ENCODE measurements around the gene ZSCAN21. TPM values are rescaled to one million over a fixed set of nuclear protein-coding genes. Genes with fewer than 3 reads are reported as not detected.

Gene ZSCAN21
- total and polyA plus RNA-seq, 2 of the 4 experiments (the other 2 are of a cell fraction) = 11.5 to 13.3 TPM

DNA sequence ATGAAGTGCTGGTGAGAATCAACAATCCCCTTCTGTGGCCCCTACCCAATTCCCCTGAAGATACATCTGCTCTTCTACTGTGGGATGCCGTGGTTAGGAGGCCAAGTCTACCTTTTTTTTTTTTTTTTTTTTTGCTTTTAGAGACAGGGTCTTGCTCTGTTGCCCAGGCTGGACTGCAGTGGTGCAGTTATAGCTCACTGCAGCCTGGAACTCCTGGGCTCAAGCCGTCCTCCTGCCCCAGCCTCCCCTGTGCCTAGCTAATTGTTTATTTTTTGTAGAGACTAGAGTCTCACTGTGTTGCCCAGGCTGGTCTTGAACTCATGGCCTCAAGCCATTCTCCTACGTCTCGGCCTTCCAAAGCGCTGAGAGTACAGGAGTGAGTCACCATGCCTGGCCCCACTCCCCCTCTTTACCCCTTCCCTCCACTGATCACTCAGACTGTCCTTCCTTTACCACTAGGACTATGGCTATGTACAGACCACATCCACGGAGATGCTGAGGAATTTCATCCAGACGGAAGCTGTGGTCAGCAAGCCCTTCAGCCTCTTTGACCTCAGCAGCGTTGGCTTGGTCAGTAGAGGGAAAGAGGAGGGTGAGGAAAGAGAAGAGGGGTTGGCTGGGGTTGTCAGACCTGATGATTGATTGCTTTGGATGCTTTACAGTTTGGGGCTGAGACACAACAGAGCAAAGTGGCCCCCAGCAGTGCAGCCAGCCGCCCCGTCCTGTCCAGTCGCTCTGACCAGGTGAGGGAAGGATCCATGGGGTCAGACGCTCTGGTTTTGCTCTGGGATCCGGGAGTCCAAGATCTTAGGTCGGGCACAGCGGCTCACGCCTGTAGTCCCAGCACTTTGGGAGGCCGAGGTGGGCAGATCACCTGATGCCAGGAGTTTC lies 53.6 kb downstream of the ZSCAN21 start:
- peak; percentile 2; the same call in 1 of the 2 replicates for ATAC-seq (ENCODE audit: low read depth)
- POLR2A ChIA-PET (ENCODE audit: unreplicated experiment) = interaction anchor here (1.7 kb wide), 1 partner anchor 18 kb away, joined by 6 read pairs; no protein-coding TSS in a partner anchor

More for the DNA sequence above, 53.6 kb downstream of the ZSCAN21 start:
- no peaks in the 10 kb centered on the region for H3K27me3 ChIP-seq (ENCODE audit: control insufficient read depth, insufficient read depth, low read length)
- H3K9me1 ChIP-seq (ENCODE audit: insufficient read depth, low read length) = peaks cover 5% of the 10 kb centered on the region; the same call in 1 of the 2 replicates
- peak overlapping the region; percentile 88 for H2BK120ac ChIP-seq (ENCODE audit: low read depth, low read length)
- peak overlapping the region; percentile 90; the same call in 1 of the 2 replicates for H4K91ac ChIP-seq (ENCODE audit: insufficient read depth, low read depth, low read length)
- no peak overlapping the region for H3K4me3 ChIP-seq (ENCODE audit: insufficient read depth, low read depth, low read length)
- H4K5ac ChIP-seq (ENCODE audit: low read depth, low read length) = no peak overlapping the region
- 26% methylated on average over 6 of the region's 17 CpGs; no CpG with 5 or more reads in 1 of the 2 experiments for WGBS, 2 experiments (ENCODE audit: extremely low coverage in 2 of 2, insufficient read length in 1 of 2)
- H3K4me1 ChIP-seq (ENCODE audit: control insufficient read depth, insufficient read depth, low read length) = peaks cover 15% of the 10 kb centered on the region
- H2AK9ac ChIP-seq (replicated peaks; ENCODE audit: low read depth, low read length, poor library complexity) = peak overlapping the region; percentile 98
- peak overlapping the region; percentile 82 for H2AFZ ChIP-seq (replicated peaks; ENCODE audit: low read length, poor library complexity)
- peaks cover 7% of the 10 kb centered on the region; the same call in 1 of the 2 replicates for H4K20me1 ChIP-seq (ENCODE audit: insufficient read depth, low read length)
- H3K4me2 ChIP-seq (ENCODE audit: low read depth, low read length) = no peak overlapping the region
- intact Hi-C loops (cut with micrococcal nuclease) (no loop called here), dilution Hi-C loops (cut with HindIII; ENCODE audit: low sequenced_read_pairs, unreplicated experiment) (no loop called here), in situ Hi-C loops (cut with MboI; ENCODE audit: low sequenced_read_pairs) (no loop called here)
- H3K14ac ChIP-seq (replicated peaks; ENCODE audit: low read depth, low read length) = peak overlapping the region; percentile 92
- H3K4ac ChIP-seq (ENCODE audit: low read depth, low read length) = peak overlapping the region; percentile 96
- no peak overlapping the region for H3K18ac ChIP-seq (ENCODE audit: low read depth, low read length)
- H3K56ac ChIP-seq (ENCODE audit: extremely low read depth, insufficient read depth, low read length) = no peak overlapping the region; the same call in 1 of the 2 replicates
- H2BK15ac ChIP-seq (ENCODE audit: low read depth, low read length) = peak overlapping the region; percentile 81; the same call in 2 of the 3 replicates
- H4K8ac ChIP-seq (ENCODE audit: low read depth in 2 of 2, low read length in 2 of 2) = peak overlapping the region; percentile 67 to 96; a peak in 3 of 4 replicates
- H3K23ac ChIP-seq (ENCODE audit: low read depth, low read length) = peak overlapping the region; percentile 91; the same call in 1 of the 2 replicates
- no TSS peak for BruUV-seq (replicated peaks)
- peak; percentile 87 for TF ChIP-seq RCOR1 (IDR thresholded peaks at IDR 0.05; ENCODE audit: insufficient replicate concordance, low read length)
- TF ChIP-seq, protein P1, sequence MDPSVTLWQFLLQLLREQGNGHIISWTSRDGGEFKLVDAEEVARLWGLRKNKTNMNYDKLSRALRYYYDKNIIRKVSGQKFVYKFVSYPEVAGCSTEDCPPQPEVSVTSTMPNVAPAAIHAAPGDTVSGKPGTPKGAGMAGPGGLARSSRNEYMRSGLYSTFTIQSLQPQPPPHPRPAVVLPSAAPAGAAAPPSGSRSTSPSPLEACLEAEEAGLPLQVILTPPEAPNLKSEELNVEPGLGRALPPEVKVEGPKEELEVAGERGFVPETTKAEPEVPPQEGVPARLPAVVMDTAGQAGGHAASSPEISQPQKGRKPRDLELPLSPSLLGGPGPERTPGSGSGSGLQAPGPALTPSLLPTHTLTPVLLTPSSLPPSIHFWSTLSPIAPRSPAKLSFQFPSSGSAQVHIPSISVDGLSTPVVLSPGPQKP (IDR thresholded peaks at IDR 0.05; ENCODE audit: borderline replicate concordance, low read depth, low read length) = no peak
- TF ChIP-seq FOS (IDR thresholded peaks at IDR 0.05; ENCODE audit: low read depth, low read length) = peak; percentile 79
- no peak; the same call in 1 of the 2 replicates for TF ChIP-seq BHLHE40 (IDR thresholded peaks at IDR 0.05; ENCODE audit: low read depth, low read length)
- TF ChIP-seq MAZ (IDR thresholded peaks at IDR 0.05; ENCODE audit: borderline replicate concordance, low read depth, low read length) = peak; percentile 76
- TF ChIP-seq POLR2A (IDR thresholded peaks at IDR 0.05; ENCODE audit: low read depth, low read length) = peak; percentile 61; the same call in 1 of the 2 replicates
- peak; percentile 14; the same call in 1 of the 2 replicates for TF ChIP-seq MAFK (IDR thresholded peaks at IDR 0.05; ENCODE audit: low read depth, low read length)
- H3K9me3 ChIP-seq (ENCODE audit: control insufficient read depth, insufficient read depth, low read length) = no peaks in the 10 kb centered on the region
- H3K79me1 ChIP-seq (ENCODE audit: low read depth in 1 of 2, low read length in 2 of 2) = peaks cover 21 to 41% of the 10 kb centered on the region in 2 experiments
- no peak overlapping the region for H3K9ac ChIP-seq (ENCODE audit: low read depth, low read length)
- H2BK20ac ChIP-seq (ENCODE audit: low read depth, low read length) = peak overlapping the region; percentile 80; the same call in 1 of the 2 replicates
- peak; percentile 97 for DNase-seq
- H2BK5ac ChIP-seq (ENCODE audit: low read depth, low read length, poor library complexity, severe bottlenecking) = peak overlapping the region; percentile 52
- CTCF ChIA-PET = no interaction called here
- peaks cover 49% of the 10 kb centered on the region for H3K36me3 ChIP-seq (ENCODE audit: control insufficient read depth, insufficient read depth, low read length)
- peak overlapping the region; percentile 80; the same call in 1 of the 2 replicates for H3K27ac ChIP-seq (ENCODE audit: insufficient read depth, low read length)
- H2AK5ac ChIP-seq (ENCODE audit: low read depth, low read length) = peak overlapping the region; percentile 97

Data from IMR-90 (cell line).